ENCODE data around the gene NUP214.
"Not testable (repeated sequence)": the region's sequence is repeated elsewhere in the genome, so short reads cannot be mapped to it uniquely, and the experiment has no call there.

NUP214 gene

DNA sequence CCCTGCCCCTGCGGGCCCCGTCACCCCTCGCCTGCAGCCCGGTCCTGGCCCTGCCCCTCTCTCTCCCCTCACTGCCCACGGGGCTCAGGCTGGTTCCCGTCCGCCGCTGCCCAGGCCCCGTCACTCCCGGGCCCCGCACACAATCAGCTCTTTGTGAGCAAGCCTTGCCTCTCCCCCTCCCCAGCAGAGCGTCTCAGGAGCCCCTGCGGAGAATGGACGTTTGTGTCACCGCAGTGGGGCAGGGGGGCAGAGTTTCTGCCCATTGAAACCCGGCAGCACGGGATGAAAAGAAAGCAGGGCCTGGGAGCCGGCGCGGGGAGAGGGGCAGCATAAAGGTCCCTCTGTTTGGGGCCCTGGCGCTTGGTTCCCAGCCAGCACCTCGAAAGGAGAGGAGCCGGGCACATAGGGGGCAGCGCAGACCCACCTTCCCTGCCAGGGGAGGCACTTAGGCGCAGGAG is 13.5 kb upstream of the NUP214 start:
- WGBS (ENCODE audit: insufficient coverage), result over 99% methylated on average over 18 of the region's 25 CpGs
- ChIA-PET POLR2A (no interaction called here), CTCF (interaction anchor here (1.5 kb wide), 1 partner anchor 14 kb away, joined by 4 read pairs; no protein-coding TSS in a partner anchor)
- H3K9me3 ChIP-seq (ENCODE audit: control extremely low read depth in 1 of 5, control insufficient read depth in 4 of 5, insufficient read depth in 2 of 5, low read depth in 1 of 5, low read length in 4 of 5), result no peaks in the 10 kb centered on the region
- no peak overlapping the region for H3K27ac ChIP-seq (ENCODE audit: insufficient read depth in 1 of 2, low read depth in 1 of 2, low read length in 2 of 2, poor library complexity in 1 of 2, severe bottlenecking in 2 of 2)
- peaks cover 0 to 6% (median 4%) of the 10 kb centered on the region in 4 experiments for H3K4me1 ChIP-seq (ENCODE audit: control extremely low read depth in 1 of 4, control insufficient read depth in 4 of 4, insufficient read depth in 4 of 4, low read length in 3 of 4)
- H3K27me3 ChIP-seq (replicated peaks in 2 of 5; ENCODE audit: control insufficient read depth in 4 of 5, insufficient read depth in 5 of 5, low read length in 4 of 5), result no peaks in the 10 kb centered on the region
- no peak for DNase-seq
- no peaks in the 10 kb centered on the region for H3K36me3 ChIP-seq (ENCODE audit: control insufficient read depth in 4 of 4, insufficient read depth in 4 of 4, low read length in 3 of 4)
- H3K4me3 ChIP-seq (ENCODE audit: control insufficient read depth in 1 of 7, extremely low read depth in 1 of 7, insufficient read depth in 4 of 7, low read depth in 2 of 7, low read length in 6 of 7), result no peak overlapping the region

DNA sequence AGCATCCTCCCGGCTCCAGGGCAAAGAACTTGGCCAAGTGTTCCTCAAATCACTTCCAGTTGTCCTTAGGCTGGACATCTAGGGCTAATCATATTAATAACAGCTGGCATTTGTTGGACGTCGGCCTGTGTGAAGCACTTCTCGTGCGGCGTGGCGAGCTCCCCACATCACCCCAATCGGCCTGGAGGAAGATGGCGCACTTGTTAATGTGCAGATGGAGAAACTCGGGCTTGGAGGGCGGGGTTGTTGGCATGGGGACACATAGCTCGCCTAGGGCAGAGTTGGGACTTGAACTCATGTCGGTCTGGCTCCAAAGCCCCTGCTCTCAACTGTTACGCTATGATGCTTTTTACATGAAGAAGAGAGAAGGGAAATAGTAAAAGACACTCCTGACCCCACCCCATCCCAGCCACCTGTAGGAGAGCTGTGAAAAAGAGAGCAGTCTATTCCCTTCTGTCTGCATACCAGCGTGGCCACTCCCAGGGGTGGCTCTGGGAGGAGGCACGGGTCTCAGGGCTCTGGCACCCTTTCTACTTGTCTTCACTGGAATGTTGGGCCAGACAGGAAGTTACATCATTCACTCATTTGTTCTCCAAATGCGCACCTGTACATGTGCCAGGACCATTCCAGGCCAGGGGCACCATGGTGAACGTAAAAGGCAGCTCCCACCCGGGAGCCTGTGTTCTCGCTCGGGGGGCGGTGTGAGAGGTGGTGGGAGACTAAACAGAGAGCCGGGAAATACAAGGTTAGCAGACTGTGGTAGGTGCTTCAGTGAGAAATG is 12.8 kb upstream of the NUP214 start:
- Histone ChIP-seq H3K27ac (ENCODE audit: insufficient read depth in 1 of 2, low read depth in 1 of 2, low read length in 2 of 2, poor library complexity in 1 of 2, severe bottlenecking in 2 of 2) (no peak overlapping the region), H3K9me3 (ENCODE audit: control extremely low read depth in 1 of 5, control insufficient read depth in 4 of 5, insufficient read depth in 2 of 5, low read depth in 1 of 5, low read length in 4 of 5) (no peaks in the 10 kb centered on the region), H3K4me1 (ENCODE audit: control extremely low read depth in 1 of 4, control insufficient read depth in 4 of 4, insufficient read depth in 4 of 4, low read length in 3 of 4) (peaks cover 0 to 13% (median 6%) of the 10 kb centered on the region in 4 experiments), H3K27me3 (replicated peaks in 2 of 5; ENCODE audit: control insufficient read depth in 4 of 5, insufficient read depth in 5 of 5, low read length in 4 of 5) (no peaks in the 10 kb centered on the region), H3K36me3 (ENCODE audit: control insufficient read depth in 4 of 4, insufficient read depth in 4 of 4, low read length in 3 of 4) (no peaks in the 10 kb centered on the region), H3K4me3 (ENCODE audit: control insufficient read depth in 1 of 7, extremely low read depth in 1 of 7, insufficient read depth in 4 of 7, low read depth in 2 of 7, low read length in 6 of 7) (no peak overlapping the region)
- WGBS (ENCODE audit: insufficient coverage), result 97% methylated on average over 19 of the region's 23 CpGs
- ChIA-PET POLR2A (no interaction called here), CTCF (interaction anchor here (1.5 kb wide), 1 partner anchor 15 kb away, joined by 4 read pairs; no protein-coding TSS in a partner anchor)
- DNase-seq, result no peak

DNA sequence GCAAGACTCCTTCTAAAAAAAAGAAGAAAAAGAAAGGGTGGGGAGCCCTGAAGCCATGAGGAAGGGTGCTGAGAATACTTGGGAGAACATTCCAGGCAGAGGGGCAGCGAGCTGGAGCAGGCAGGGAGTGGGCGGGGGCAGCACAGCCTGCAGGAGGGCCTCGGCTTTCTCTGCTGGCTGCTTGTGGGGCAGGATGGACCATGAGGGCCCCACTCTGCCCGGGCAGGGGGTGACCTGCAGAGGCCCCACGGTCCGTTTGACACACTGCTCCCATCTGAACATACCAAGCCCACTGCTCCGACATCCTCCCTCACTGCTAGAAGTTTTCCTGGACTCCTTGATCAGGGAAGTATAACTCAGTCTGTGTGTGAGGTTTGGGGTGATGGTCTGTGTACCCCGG is 11.7 kb upstream of the NUP214 start:
- POLR2A ChIA-PET, result interaction anchor here (0.6 kb wide), 1 partner anchor 85 kb away, joined by 3 read pairs; no protein-coding TSS in a partner anchor
- Histone ChIP-seq H3K4me1 (ENCODE audit: control extremely low read depth in 1 of 4, control insufficient read depth in 4 of 4, insufficient read depth in 4 of 4, low read length in 3 of 4) (peaks cover 0 to 16% (median 6%) of the 10 kb centered on the region in 4 experiments), H3K4me3 (ENCODE audit: control insufficient read depth in 1 of 7, extremely low read depth in 1 of 7, insufficient read depth in 4 of 7, low read depth in 2 of 7, low read length in 6 of 7) (no peak overlapping the region), H3K36me3 (ENCODE audit: control insufficient read depth in 4 of 4, insufficient read depth in 4 of 4, low read length in 3 of 4) (no peaks in the 10 kb centered on the region), H3K27me3 (replicated peaks in 2 of 5; ENCODE audit: control insufficient read depth in 4 of 5, insufficient read depth in 5 of 5, low read length in 4 of 5) (no peaks in the 10 kb centered on the region), H3K27ac (ENCODE audit: insufficient read depth in 1 of 2, low read depth in 1 of 2, low read length in 2 of 2, poor library complexity in 1 of 2, severe bottlenecking in 2 of 2) (no peak overlapping the region), H3K9me3 (ENCODE audit: control extremely low read depth in 1 of 5, control insufficient read depth in 4 of 5, insufficient read depth in 2 of 5, low read depth in 1 of 5, low read length in 4 of 5) (no peaks in the 10 kb centered on the region)
- no peak for DNase-seq
- 94% methylated on average over 3 of the region's 8 CpGs for WGBS (ENCODE audit: insufficient coverage)
- CTCF ChIA-PET, result no interaction called here

DNA sequence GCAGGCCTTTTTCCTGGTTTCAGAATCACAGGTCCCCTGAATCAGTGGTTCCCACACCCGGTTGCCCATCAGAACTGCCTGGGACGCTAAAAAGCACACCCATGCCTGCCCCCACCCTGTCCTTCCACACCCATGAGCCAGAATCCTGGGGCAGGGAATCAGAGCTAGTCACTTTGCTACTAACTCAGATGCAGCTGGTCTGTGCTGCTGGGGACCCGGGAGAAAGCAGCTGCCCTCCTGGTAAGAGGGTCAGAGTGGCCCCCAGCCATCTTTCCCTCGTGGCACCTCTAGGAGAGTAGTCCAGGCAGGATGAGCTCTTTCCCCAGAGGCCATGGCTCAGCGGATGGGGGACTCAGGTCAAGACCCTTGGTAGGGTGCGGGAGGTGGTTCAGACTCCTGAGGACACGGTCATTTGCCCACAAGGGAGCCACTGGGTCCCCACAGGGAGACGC is 11.3 kb upstream of the NUP214 start:
- WGBS (ENCODE audit: insufficient coverage), result 98% methylated on average over 8 of the region's 8 CpGs
- Histone ChIP-seq H3K36me3 (ENCODE audit: control insufficient read depth in 4 of 4, insufficient read depth in 4 of 4, low read length in 3 of 4) (no peaks in the 10 kb centered on the region), H3K4me3 (ENCODE audit: control insufficient read depth in 1 of 7, extremely low read depth in 1 of 7, insufficient read depth in 4 of 7, low read depth in 2 of 7, low read length in 6 of 7) (no peak overlapping the region), H3K27ac (ENCODE audit: insufficient read depth in 1 of 2, low read depth in 1 of 2, low read length in 2 of 2, poor library complexity in 1 of 2, severe bottlenecking in 2 of 2) (no peak overlapping the region), H3K27me3 (replicated peaks in 2 of 5; ENCODE audit: control insufficient read depth in 4 of 5, insufficient read depth in 5 of 5, low read length in 4 of 5) (no peaks in the 10 kb centered on the region), H3K9me3 (ENCODE audit: control extremely low read depth in 1 of 5, control insufficient read depth in 4 of 5, insufficient read depth in 2 of 5, low read depth in 1 of 5, low read length in 4 of 5) (no peaks in the 10 kb centered on the region), H3K4me1 (ENCODE audit: control extremely low read depth in 1 of 4, control insufficient read depth in 4 of 4, insufficient read depth in 4 of 4, low read length in 3 of 4) (peaks cover 0 to 16% (median 6%) of the 10 kb centered on the region in 4 experiments)
- DNase-seq, result no peak
- ChIA-PET CTCF (no interaction called here), POLR2A (interaction anchor here (0.6 kb wide), 1 partner anchor 85 kb away, joined by 3 read pairs; no protein-coding TSS in a partner anchor)

DNA sequence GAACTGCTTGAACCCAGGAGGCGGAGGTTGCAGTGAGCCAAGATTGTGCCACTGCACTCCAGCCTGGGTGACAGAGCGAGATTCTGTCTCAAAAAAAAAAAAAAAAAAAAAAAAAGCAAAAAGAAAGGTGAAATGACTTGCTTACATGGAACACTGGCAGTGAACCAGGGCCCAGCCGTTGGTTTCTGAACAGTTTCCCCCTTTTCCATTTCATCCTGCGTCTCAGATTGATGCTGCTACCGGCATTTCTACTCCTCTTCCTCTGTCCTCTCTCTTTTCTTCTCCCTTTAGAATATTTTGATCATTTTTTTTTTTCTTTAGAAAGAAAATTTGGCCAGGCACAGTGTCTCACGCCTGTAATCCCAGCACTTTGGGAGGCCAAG is 10.0 kb upstream of the NUP214 start:
- H3K27me3 ChIP-seq (replicated peaks in 2 of 5; ENCODE audit: control insufficient read depth in 4 of 5, insufficient read depth in 5 of 5, low read length in 4 of 5); H3K27ac ChIP-seq (ENCODE audit: insufficient read depth in 1 of 2, low read depth in 1 of 2, low read length in 2 of 2, poor library complexity in 1 of 2, severe bottlenecking in 2 of 2); H3K9me3 ChIP-seq (ENCODE audit: control extremely low read depth in 1 of 5, control insufficient read depth in 4 of 5, insufficient read depth in 2 of 5, low read depth in 1 of 5, low read length in 4 of 5); POLR2A ChIA-PET; DNase-seq; H3K4me3 ChIP-seq (ENCODE audit: control insufficient read depth in 1 of 7, extremely low read depth in 1 of 7, insufficient read depth in 4 of 7, low read depth in 2 of 7, low read length in 6 of 7); H3K36me3 ChIP-seq (ENCODE audit: control insufficient read depth in 4 of 4, insufficient read depth in 4 of 4, low read length in 3 of 4); CTCF ChIA-PET: not testable (repeated sequence)
- WGBS (ENCODE audit: insufficient coverage), result 100% methylated on average over 1 of the region's 6 CpGs
- peaks cover 0 to 16% (median 6%) of the 10 kb centered on the region in 4 experiments for H3K4me1 ChIP-seq (ENCODE audit: control extremely low read depth in 1 of 4, control insufficient read depth in 4 of 4, insufficient read depth in 4 of 4, low read length in 3 of 4)

DNA sequence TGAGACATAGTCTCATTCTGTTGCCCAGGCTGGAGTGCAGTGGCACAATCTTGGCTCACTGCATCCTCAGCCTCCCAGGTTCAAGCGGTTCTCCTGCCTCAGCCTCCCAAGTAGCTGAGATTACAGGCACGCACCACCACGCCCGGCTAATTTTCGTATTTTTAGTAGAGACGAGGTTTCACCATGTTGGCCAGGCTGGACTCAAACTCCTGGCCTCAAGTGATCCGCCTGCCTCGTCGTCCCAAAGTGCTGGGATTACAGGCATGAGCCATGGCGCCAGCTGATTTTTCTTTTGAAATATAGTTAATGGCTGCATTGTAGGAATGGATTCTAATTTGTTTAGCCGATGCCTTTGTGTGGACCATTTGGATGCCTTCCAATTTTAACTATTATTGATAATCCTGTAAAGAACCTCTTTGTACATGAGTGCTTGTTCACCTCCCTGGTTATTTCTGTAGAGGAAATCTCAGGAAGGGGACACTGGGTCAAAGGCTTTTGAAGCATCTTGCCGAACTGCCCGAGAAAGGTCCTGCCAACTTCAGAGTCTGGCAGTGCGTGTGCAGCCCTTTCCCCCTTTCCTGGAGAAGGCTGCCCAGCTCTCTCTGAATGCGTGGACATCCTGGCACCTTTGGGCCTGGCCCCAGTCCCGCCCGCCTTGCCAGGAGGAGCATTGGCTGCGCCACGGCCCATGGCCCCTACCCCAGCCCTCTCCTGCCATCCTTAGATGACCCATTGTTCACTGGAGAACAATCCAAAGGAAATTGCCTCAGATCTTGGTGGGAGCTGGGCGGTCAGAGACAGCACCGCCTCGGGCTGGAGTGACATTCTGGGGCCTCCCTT is 8.9 kb upstream of the NUP214 start:
- POLR2A ChIA-PET, result interaction anchor here (1.2 kb wide), 1 partner anchor 9 kb away, joined by 3 read pairs; the partner anchor contains the start of gene NUP214
- 88% methylated on average over 17 of the region's 22 CpGs for WGBS (ENCODE audit: insufficient coverage)
- H3K36me3 ChIP-seq (ENCODE audit: control insufficient read depth in 4 of 4, insufficient read depth in 4 of 4, low read length in 3 of 4), result peaks cover 0 to 2% (median 0%) of the 10 kb centered on the region in 4 experiments
- CTCF ChIA-PET, result interaction anchor here (1.8 kb wide), 1 partner anchor 17 kb away, joined by 5 read pairs; no protein-coding TSS in a partner anchor
- no peak for DNase-seq
- H3K27me3 ChIP-seq (replicated peaks in 2 of 5; ENCODE audit: control insufficient read depth in 4 of 5, insufficient read depth in 5 of 5, low read length in 4 of 5), result no peaks in the 10 kb centered on the region
- H3K9me3 ChIP-seq (ENCODE audit: control extremely low read depth in 1 of 5, control insufficient read depth in 4 of 5, insufficient read depth in 2 of 5, low read depth in 1 of 5, low read length in 4 of 5), result no peaks in the 10 kb centered on the region
- peaks cover 0 to 16% (median 6%) of the 10 kb centered on the region in 4 experiments for H3K4me1 ChIP-seq (ENCODE audit: control extremely low read depth in 1 of 4, control insufficient read depth in 4 of 4, insufficient read depth in 4 of 4, low read length in 3 of 4)
- peak overlapping the region in 1 of 7 experiments; percentile 51 for H3K4me3 ChIP-seq (ENCODE audit: control insufficient read depth in 1 of 7, extremely low read depth in 1 of 7, insufficient read depth in 4 of 7, low read depth in 2 of 7, low read length in 6 of 7)
- peak overlapping the region in 1 of 2 experiments; percentile 40 for H3K27ac ChIP-seq (ENCODE audit: insufficient read depth in 1 of 2, low read depth in 1 of 2, low read length in 2 of 2, poor library complexity in 1 of 2, severe bottlenecking in 2 of 2)
